ENCODE data around the gene CD300C.
"Not testable (repeated sequence)": the region's sequence is repeated elsewhere in the genome, so short reads cannot be mapped to it uniquely, and the experiment has no call there.

CD300C gene

DNA sequence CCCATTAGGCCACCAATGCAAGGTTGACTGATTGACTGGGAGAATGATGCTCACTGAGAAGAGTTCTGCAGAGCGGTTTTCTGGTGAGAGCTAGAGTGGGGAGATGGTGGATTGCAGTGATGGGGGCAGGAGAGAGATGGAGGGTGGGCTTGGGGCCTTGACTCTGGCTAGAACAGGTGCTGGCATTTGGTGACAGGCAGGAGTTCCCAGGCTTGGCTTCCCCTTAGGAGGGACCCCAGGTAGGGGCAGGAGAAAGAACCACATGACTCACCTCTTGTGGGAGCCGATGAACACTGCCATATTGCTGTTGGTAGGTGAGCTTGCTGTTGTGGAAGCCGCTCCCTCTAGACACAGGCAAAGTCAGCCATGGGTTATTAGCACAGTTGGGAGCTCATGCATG is 22.6 kb downstream of the CD300C start:
- no peak overlapping the region for H3K27ac ChIP-seq
- TF ChIP-seq, protein P1, sequence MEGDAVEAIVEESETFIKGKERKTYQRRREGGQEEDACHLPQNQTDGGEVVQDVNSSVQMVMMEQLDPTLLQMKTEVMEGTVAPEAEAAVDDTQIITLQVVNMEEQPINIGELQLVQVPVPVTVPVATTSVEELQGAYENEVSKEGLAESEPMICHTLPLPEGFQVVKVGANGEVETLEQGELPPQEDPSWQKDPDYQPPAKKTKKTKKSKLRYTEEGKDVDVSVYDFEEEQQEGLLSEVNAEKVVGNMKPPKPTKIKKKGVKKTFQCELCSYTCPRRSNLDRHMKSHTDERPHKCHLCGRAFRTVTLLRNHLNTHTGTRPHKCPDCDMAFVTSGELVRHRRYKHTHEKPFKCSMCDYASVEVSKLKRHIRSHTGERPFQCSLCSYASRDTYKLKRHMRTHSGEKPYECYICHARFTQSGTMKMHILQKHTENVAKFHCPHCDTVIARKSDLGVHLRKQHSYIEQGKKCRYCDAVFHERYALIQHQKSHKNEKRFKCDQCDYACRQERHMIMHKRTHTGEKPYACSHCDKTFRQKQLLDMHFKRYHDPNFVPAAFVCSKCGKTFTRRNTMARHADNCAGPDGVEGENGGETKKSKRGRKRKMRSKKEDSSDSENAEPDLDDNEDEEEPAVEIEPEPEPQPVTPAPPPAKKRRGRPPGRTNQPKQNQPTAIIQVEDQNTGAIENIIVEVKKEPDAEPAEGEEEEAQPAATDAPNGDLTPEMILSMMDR (conservative IDR thresholded peaks at IDR 0.05), result no peak

DNA sequence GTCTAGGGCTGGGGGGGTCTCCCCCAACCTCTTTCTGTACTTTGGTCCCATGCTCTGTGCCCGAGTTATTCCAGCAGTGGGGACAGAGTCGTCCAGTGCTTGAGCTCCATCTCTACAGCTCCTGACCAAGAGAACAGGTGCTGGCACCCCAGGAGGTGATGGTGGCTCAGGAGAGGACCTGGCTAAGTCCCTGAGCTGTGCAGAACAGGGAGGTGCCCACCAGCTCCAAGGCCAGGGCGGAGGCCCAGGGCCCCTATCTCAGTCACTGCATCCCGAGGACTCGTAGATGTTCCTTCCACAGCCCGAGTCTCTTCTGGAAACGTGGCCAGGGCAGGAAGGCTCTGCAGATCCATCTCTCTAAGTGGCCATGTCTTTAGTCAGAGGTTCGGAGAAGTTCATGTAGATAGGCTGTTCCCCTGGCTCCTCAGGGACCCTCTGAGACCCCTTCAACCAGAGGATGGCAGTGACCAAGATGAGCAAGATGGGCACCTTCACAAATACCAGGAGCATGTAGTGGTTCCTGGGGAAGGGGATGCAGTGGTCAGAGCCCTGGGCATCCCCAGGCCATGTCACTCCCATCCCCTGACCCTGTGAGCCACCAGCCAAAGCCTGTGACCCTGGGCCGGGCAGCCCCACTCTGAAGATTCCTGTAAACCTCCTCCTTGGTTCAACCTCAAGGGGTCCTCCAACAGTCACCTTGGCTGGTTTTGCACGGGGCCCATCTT is 23.4 kb downstream of the CD300C start:
- H3K27ac ChIP-seq, result no peak overlapping the region
- TF ChIP-seq, protein P1 (conservative IDR thresholded peaks at IDR 0.05), result no peak

DNA sequence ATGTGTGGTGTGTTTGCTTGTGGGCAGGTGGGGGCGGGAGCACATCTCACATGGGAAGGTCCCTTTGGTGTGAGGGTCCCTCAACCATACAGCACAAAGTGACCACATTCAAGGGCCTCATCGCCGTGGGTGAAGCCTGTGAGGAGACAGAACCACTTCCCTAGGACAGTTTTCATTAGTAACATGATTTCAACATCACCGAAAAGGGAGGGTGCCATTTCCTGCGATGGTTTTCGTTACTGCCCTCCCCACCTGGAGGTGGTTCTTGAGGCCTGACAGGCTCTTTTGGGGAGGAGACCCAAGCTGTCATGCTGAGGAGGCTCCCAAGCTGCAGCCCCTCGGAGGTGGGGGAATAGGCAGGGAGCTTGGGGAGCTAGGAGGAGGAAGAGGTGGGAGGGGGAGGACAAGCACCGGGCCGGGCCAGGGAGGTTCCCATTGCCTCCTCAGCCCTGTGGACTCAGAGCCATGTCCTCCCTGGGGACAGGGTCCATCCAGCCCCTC is 24.2 kb downstream of the CD300C start:
- TF ChIP-seq, protein P1 (conservative IDR thresholded peaks at IDR 0.05), result no peak
- H3K27ac ChIP-seq, result no peak overlapping the region

DNA sequence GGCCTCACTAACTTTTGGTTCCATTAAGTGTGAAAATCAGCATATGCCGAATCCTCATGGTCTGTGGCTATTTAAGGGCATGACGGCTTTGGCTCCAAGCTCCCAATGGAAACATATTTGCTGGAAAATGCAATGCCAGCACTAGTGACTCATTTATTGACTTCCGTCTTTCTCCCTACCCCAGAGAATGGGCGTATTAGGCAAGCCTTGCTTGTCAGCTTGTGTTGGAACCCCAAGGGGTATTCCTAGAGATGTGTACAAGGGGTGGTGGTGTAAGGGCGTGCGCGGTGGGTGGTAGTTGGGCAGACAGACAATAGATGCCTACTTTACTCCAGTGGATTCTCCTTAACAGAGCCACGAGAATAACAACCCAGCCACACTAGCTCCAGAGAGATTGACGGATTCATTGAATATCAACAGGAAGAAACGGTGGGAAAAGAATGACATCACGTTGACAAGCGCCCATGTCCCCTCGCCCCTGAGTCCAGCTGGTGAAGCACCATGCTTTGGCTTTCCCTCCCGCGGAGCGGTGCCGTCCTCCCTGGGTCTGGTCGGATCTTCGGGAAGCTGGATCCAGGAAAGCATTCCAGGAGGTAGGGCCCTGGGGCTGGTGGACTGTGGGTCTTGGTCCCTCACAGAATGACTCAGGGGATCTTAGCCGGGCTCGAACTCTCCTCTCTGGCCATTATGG is 25.0 kb downstream of the CD300C start:
- TF ChIP-seq, protein P1 (conservative IDR thresholded peaks at IDR 0.05), result no peak
- no peak overlapping the region for H3K27ac ChIP-seq

DNA sequence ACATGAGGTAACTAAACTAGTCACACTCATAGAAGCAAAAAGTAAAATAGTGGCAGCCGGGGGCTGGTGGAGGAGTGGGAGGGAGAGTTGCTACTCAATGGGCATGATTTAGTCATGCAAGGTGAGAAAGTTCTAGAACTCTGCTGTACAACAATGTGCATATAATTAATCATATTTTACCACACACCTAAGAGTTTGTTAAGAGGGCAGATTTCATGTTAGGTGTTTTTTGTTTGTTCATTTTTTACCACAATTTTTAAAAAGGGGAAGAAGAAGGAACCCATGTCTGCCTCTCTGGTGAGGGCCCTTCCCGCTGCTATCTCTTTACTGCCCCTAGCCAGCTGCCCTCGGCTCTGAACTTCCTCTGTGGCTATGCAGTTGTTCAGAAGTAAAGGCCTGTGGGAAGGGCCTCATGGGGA is 25.9 kb downstream of the CD300C start:
- H3K27ac ChIP-seq, result no peak overlapping the region
- TF ChIP-seq, protein P1 (conservative IDR thresholded peaks at IDR 0.05), result no peak

DNA sequence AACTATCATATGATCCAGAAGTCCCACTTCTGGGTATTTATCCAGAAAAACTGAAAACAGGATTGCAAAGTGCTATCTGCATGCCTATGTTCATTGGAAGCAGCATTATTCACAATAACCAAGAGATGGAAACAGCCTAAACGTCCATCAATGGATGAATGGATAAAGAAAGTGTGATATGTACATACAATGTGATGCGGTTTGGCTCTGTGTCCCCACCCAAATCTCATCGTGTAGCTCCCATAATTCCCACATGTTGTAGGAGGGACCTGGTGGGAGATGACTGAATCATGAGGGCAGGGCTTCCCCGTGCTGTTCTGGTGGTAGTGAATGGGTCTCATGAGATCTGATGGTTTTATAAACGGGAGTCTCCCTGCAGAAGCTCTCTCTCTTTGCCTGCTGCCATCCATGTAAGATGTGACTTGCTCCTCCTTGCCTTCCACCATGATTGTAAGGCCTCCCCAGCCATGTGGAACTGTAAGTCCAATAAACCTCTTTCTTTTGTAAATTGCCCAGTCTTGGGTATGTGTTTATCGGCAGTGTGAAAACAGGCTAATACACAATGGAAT is 27.4 kb downstream of the CD300C start:
- H3K27ac ChIP-seq, result not testable (repeated sequence)

DNA sequence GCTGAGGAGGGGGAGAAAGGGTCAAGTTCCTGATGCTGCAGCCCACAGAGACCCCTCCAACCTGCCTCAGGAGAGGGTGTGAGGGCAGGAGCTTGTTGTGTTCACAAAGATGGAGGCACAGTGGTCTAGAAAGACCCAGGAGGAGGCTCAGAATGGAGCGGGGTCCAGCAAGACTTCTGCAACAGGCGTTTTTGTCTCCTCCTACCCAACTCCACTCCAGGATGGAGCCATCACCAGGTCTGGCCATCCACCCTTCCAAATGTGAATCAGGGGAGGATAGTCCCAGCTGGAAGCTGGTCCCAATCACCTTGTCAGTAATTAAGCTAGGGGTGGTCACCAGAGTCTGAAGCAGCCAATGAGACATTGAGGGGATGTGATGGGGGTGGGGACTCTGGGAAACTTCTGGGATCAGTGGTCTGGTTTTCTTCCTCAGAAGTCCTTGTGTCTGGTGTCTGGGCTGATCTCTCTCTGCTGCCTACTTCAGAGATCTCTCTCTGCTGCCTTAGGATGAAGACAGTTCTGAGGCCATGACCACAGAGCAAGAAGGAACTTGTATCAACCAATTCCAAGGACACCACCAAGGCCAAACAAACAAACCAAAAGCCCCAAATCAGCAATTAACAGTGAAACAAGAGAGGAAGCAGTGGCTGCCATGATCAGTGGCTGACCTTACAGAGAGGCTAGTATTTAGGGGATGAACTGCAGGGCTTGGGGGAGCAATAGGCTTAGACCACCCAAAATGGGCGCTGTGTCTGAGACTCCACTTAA is 29.2 kb downstream of the CD300C start:
- TF ChIP-seq, protein P1 (conservative IDR thresholded peaks at IDR 0.05), result no peak
- H3K27ac ChIP-seq, result no peak overlapping the region

All from VCaP (cell line).